ENCODE results near the gene STN1.

Gene STN1

GRCh38 chr10:103892181-103892580 is 25.8 kb downstream of the STN1 start:
- DNase-seq: no peak

GRCh38 chr10:103890688-103891087 is 27.3 kb downstream of the STN1 start:
- DNase-seq: no peak

DNA sequence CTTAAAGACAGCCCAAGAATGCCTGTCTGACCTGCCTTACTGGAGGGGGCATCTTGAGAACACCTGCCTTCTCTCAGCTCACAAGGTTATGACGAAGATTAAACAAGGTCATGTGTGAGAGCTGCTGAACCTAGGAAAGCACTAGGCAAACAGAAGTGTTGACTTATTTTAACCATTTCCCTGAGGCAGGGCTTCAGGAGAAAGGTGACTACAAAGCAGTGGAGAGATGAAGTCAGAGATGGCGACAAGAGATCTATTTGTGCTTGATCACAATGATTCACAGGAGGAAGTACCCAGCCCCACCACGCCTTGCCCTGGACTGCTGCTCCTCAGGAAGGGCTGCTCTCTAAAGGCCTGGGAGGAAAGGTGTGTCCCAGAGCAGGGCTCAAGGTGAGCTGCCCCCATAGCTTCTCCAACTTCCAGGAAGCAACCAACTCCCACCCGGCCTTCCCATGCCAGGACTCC is 27.8 kb downstream of the STN1 start:
- no peak for DNase-seq

DNA sequence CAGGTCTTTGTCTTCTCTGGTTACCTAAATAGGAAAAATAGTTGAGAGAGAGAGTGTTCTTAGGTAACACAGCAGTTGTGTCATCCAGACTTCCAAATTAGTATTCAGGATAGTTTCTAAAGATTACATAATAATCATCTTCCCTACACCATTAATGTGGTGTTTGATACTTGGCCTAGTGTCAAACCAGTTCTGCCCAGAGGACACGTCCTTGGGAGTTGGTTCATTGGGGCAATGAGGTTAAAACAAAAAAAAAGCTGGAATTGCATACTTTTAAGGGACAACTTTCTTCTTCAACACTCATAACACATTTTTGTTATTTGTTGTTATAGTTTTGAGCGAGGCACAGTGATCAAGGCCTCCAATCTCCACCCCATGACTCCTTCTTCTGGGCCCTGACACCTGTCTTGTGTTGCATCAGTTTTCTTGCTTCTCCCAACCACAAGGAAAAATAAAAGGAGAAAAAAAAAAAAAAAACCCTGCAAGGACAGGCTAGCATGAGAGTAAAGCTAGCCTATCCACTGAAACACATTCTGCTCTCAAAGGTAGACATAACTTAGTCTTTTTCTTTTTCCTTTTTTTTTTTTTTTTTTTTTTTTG is 28.8 kb downstream of the STN1 start:
- no peak for DNase-seq

DNA sequence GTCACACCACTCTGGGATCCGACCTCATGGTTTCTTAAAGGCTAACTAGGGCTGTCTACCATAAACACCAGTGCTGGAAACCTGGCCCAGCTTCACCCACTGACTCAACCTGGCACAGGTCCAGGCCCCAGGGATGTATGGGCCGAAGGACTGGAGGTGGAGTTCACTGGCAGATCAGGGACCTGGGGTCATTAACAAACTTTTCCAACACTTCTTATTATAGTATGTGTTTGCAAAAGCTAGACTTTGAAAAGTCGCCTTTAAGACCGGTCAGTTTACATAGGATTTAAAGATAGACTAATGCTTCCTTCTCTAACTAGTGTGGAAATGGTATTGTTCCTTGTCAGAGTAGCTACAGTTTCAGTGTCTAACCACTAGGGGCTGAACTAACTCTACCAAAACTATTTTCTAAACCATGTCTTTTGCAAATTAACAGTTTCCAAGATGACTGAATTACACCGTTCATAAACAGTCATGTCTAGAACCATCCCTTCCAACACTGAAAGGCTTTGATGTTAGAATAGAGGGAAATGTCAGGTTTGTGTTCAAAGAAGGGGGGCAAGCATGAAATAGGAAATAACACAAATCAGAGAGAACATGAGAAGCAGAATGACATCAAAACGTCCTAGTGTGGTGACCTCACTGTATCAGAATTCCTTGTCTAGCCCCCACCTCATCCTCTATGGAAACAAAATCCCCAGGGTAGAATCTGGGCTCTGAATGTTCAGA is 29.7 kb downstream of the STN1 start:
- peak; percentile 13 for DNase-seq

DNA sequence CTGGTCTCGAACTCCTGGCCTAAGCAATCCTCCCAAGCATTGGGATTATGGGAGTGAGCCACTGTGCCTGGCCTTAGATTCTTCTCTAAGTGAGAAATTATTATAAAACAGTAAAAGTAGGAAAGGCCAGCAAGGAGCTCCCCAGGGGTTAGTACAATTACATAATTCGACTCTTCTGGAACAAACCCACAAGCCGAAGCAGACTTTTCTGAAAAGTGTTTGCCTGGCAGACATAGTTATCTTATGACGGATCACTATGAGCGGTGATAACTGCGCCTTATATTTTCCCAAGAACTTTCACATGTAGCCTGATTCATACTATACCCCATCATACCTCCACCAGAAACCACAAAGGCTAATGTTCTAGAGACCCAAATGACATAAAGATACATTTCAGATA is 32.4 kb downstream of the STN1 start:
- no peak for DNase-seq

GRCh38 chr10:103884681-103885139 is 33.3 kb downstream of the STN1 start:
- no peak for DNase-seq

DNA sequence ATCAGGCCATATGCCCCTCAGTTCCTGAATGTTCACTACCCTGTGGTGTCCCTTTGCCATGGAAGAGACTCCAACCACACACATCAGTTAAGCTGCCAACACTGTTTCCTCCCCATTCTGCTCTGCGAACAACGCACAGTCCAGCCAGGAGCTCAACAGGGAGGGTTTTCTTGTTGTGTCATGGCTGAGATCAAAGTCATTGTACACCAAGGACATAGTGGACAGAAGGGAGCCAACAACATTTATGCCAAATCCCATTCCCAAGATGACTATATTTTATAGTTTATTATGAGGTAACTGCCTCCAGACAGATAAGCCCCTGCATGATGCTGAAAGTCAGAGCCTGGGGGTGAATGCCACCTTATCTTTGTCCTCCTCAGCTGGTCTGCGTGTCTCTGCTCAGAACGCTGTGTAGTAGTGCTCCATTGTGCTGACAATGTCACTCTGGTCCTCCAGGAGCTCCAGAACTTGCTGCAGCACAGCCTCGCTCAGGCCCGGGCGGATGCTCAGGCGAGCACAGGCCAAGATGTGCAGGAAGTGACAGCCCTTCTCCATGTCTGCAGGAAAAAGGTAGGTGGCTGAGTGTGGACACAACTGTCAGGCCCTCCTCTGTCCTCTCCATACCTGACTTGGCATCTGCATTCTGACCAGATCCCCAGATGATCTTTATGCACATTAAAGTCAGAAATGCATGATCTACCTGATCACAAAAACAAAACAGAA is 35.5 kb downstream of the STN1 start:
- no peak for DNase-seq

DNA sequence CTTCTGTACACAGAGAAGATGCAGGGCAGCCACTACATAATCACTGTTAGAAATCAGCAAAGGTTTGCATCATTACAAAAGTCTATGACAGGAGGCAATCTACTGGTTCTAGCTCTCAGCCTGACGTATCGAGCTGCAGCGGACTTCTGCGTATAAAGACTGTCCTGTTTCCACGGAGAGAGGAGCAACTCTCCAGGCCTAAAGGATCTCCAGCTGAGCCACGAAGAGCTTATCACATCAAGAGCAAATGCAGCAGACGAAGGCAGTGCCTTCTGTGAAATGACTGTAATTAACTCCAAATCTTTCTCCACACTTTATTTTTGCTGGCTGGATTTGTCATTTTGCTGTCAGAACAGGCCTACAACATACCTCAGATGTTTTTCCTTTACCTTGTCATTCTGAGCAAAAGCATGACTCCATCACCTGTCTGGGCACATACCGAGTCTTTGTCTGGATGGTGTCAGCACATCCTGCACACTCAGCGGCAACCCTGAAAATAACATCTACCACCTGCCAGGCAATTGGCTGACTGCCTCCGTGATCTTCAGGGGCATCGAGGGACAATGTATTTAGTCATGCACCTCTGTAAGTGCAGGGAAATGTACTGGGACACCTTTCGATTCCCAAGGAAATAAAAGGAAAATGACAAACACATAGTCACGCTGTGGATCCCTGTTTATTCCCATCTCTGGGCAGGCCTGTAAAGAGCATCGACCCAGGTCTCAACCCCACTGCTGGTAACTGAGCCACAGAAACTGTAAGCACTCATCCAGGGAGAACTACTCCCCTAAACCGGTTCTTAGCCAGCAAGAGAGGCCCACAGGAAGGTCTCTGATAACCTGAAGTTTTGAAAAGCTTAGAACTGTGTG is 36.3 kb downstream of the STN1 start:
- no peak for DNase-seq

DNA sequence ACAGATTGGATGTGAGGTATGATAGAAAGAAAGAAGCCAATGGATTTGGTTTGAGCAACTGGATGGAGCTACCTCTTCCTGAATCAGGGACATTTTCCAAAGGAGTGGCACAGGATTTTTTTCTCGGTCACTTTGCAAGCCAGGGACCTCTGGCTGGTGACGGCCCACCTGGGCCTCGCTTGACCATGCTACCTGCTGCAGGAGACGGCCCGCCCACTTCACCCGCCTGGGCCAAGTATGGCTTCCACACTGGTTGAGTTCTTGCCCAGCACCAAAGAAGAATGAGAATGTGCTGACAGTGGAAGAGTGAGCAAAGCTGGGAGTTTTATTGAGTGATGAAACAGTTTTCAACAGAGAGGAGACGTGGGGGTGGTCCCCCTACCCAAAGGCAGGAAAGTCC is 38.2 kb downstream of the STN1 start:
- no peak for DNase-seq

- no peak for DNase-seq
Observed at GRCh38 chr10:103879409-103879808, 38.6 kb downstream of the STN1 start.

DNA sequence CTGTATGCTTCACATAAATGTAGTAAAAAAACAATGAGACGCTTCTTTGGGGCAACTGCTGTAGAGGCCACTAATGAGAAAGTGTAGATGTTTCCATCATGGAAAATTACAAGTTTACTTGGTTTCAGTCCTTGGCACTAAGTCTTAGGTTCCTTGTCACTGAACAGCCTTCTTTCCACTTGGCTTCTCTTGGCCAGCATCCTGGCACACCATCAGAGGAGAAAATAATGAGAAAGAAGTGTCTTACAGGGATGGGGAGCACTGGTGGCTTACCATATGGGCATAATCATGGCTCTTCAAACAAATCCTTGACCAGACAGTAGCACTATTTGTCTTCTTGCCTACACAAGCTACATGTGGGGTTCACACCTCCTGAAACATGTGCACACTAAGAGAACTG is 40.1 kb downstream of the STN1 start:
- DNase-seq: no peak

DNA sequence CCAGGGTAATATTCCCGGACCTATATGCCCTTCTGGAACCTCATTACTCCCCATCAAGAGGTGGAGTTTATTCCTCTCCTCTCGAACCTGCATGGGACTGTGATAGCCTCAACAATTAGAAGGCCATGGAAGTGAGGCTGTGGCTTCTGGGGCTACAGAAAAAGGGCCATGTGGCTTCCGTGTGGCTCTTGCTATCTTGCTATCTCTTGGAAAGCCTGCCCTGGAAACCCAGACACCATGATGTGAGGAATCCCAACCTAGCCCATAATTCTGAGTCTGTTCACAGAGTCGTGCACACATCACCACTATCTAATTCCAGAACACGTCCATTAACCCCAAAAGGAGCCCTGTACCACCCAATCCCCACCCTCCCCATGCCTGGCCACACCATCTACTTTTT is 41.8 kb downstream of the STN1 start:
- DNase-seq: no peak

- no peak for DNase-seq
Observed at GRCh38 chr10:103874730-103875129, 43.3 kb downstream of the STN1 start.

DNA sequence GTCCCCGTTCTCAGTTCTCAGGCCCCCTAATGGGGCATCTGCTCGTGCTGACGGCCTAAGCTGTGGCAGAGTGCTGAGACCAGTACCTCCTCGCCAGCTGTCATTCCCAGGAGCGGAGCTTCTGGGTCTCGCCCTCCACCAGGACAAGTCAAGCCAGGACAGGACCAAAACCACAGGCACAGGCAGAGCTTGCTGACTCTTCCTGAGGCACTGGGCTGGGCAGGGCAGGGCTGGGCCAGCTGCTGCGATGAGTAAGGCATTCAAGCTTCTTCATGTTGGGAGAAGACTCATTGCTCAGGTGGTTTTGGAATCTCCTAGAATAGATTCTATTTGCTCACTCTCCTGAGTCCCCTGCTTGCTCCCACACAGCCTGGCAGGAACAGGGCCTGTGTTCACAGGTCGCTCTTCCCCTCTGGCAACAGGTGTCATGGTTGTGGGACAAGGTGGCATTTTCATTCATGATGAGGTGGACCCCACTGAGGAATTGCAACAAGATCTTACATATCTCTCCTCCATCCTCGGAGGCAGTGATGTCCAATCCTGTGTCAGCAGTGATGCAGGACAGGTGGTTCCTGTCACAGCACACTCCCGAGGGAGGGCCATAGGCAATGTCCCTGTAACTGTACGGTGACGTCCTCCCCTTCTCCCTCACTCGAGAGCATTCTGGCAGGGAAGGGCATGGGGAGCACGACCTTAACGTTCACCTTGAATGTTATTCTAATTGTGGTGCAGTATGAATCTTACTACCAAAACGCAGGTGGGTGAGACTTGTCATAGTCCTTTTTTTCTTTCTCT is 45.6 kb downstream of the STN1 start:
- no peak for DNase-seq

DNA sequence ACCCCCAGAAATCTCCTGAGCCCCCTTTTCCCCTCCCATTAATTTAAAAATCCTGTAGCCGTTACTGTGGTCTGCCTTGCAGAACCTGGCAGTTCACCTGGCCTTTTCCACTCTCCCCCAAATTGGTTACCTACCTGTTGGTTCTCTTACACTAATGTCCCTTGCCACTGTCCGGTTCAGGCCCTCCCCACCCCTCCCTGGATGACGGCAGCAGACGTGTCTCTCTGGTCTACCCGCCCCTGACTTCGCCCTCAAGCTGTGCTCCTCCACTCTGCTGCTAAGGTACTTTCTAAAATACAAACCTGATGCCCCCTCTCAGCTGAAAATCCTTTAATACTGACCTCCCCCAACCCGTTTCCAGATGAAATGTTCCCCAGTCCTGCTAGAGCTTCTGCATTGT is 47.0 kb downstream of the STN1 start:
- no peak for DNase-seq

- no peak for DNase-seq
Observed at GRCh38 chr10:103870516-103870915, 47.5 kb downstream of the STN1 start.

DNA sequence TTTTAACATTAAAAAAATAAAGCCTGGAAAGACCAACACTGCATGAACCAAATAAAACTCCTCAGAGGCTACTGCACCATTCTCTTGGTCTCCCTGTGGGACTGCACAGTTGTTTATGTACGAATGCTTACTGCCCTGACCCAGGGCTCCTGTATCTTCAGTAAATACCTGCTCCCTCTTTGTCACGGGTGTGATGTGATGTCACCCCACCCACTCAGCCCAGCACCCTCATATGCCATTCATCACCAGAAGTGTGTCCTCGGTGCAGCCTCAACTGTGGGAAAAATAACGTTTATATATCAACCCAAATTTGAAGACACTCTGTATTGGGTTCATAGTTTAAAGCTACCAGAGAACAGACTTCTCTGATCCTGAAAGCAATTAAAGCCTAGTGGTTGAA is 48.6 kb downstream of the STN1 start:
- DNase-seq: no peak

- DNase-seq: no peak
Observed at GRCh38 chr10:103868200-103868599, 49.8 kb downstream of the STN1 start.

- DNase-seq: no peak
Observed at GRCh38 chr10:103861505-103861904, 56.5 kb downstream of the STN1 start.

DNA sequence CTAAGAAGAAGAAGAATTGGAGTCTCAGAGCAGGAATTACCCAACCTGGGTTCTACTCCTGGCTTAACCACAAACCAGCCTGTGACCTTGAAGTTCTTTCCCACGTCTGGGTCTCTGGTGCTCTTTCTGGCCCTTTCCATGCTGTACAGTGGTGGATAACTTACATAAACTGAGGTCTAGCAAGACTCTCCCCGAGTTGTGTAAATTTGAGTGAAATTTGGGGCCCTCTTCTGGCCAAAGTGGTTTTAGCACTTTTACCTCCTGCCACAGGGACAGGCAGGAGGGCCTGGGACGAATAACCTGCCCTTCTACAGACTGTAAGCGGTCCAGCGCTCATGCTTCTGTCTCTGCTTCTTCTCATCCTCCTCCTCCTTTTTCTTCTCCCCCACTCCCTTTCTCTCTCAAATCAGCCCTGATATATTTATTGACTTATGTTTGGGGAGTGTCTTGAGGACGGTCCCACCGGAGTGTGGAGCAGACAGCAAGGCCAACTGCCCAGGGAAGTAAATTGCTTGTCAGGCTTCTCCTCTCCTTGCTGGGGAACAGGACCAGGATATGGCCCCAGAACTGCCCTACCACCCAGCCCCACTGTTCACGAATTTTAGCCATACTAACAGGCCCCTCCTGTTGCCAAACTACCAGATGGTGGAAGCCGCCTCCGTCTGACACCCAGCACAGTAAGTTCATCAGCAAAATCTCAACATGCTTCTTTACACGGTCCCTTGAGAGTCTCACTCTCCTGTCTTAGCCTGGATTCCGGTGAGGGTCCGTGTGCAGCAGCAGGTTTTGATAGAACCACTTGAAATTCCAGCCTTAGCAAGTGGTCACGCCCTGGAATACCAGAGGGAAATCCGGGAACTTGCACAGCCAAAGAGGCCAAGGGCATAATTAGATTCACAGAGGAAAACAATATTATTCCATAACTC is 58.6 kb downstream of the STN1 start:
- DNase-seq: peak; percentile 28

Data from T-helper 9 cell (primary cell).